Colonic mucosa (tissue), 4 donors: Measurements from ENCODE around the gene DZANK1. TPM values are rescaled to one million over a fixed set of nuclear protein-coding genes. Genes with fewer than 3 reads are reported as not detected.
A peak's percentile ranks its signal among the peaks of the same experiment; 100 is the strongest.

Experiments used
- DNase-seq: peaks from one replicate; pipeline ENCODE4 v3.0.0-alpha.2; 2020
- H3K27ac ChIP-seq: fragments of 200-600 bp; one replicate; pipeline ENCODE4 v1.8.0; 2021
- H3K27me3 ChIP-seq: fragments of 200-600 bp; one replicate; pipeline ENCODE4 v1.8.0; 2021
- H3K36me3 ChIP-seq: fragments of 200-600 bp; one replicate; pipeline ENCODE4 v1.8.0; 2021
- H3K4me1 ChIP-seq: fragments of 200-600 bp; one replicate; pipeline ENCODE4 v1.8.0; 2021; ENCODE audit warnings: mild to moderate bottlenecking
- H3K4me3 ChIP-seq: fragments of 200-600 bp; one replicate; pipeline ENCODE4 v1.8.0; 2021
- H3K9ac ChIP-seq, 2 donors: one replicate each; pipeline ENCODE4 v1.7.0; 2013; ENCODE audit warnings: control low read depth in 2 of 2, low read depth in 2 of 2, low read length in 2 of 2
- H3K9me3 ChIP-seq: fragments of 200-600 bp; one replicate; pipeline ENCODE4 v1.8.0; 2021
- intact Hi-C: fragments of 100-400 bp; cut with DNase I; formaldehyde crosslinking; loops from one replicate; pipeline ENCODE4 v1.14.1; 2022
- total RNA-seq, 2 donors: library from RNA; stranded (reverse); fragmentation: NEBNext Ultra II Directional in 1 of 2; extraction: Animal tissue kit (Norgen Biotek cat#: 25700) in 1 of 2; gene quantifications; one replicate each; pipeline ENCODE4 v1.2.1, GENCODE V29; 2021
- TF ChIP-seq, protein P1 (sequence below): fragments of 200-600 bp; IDR thresholded peaks from one replicate; pipeline ENCODE4 v1.8.0; 2022; ENCODE audit warnings: antibody characterized with exemption, mild to moderate bottlenecking
- donor health status: healthy.
- donor health status: DM: no; HTN: no; CAD: no.
- donor health status: DM: no; HTN: no; CAD: no.

The DZANK1 gene
- total RNA-seq = 1 to 10 TPM; 1.2 to 1.4 TPM

- intact Hi-C loops = no loop called here
Observed at GRCh38 chr20:18466894-18467730, at the start of gene DZANK1, which contains the start of gene POLR3F. DZANK1 (minus strand) TSS chr20:18467030; CDS start chr20:18465358, 1,672 bp downstream. POLR3F (plus strand) TSS chr20:18467390; CDS start chr20:18467507, 117 bp downstream.

GRCh38 chr20:18515973-18516372, 49.1 kb upstream of the DZANK1 start:
- no peak overlapping the region for H3K4me3 ChIP-seq
- no peak for DNase-seq
- H3K9ac ChIP-seq = no peak overlapping the region
- H3K27me3 ChIP-seq = no peaks in the 10 kb centered on the region
- no peaks in the 10 kb centered on the region for H3K4me1 ChIP-seq
- intact Hi-C loops = no loop called here
- no peaks in the 10 kb centered on the region for H3K9me3 ChIP-seq
- H3K27ac ChIP-seq = no peak overlapping the region
- H3K36me3 ChIP-seq = no peaks in the 10 kb centered on the region
- TF ChIP-seq, protein P1, sequence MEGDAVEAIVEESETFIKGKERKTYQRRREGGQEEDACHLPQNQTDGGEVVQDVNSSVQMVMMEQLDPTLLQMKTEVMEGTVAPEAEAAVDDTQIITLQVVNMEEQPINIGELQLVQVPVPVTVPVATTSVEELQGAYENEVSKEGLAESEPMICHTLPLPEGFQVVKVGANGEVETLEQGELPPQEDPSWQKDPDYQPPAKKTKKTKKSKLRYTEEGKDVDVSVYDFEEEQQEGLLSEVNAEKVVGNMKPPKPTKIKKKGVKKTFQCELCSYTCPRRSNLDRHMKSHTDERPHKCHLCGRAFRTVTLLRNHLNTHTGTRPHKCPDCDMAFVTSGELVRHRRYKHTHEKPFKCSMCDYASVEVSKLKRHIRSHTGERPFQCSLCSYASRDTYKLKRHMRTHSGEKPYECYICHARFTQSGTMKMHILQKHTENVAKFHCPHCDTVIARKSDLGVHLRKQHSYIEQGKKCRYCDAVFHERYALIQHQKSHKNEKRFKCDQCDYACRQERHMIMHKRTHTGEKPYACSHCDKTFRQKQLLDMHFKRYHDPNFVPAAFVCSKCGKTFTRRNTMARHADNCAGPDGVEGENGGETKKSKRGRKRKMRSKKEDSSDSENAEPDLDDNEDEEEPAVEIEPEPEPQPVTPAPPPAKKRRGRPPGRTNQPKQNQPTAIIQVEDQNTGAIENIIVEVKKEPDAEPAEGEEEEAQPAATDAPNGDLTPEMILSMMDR = no peak

More at GRCh38 chr20:18466894-18467730, at the start of gene DZANK1, which contains the start of gene POLR3F:
- no peaks in the 10 kb centered on the region for H3K36me3 ChIP-seq
- peak; percentile 98 for DNase-seq
- H3K4me1 ChIP-seq = peaks cover 11% of the 10 kb centered on the region
- TF ChIP-seq, protein P1 = no peak
- H3K27me3 ChIP-seq = no peaks in the 10 kb centered on the region
- no peaks in the 10 kb centered on the region for H3K9me3 ChIP-seq
- H3K4me3 ChIP-seq = peak within 1 kb of the TSS; percentile 96
- peak within 1 kb of the TSS; percentile 85 to 90 for H3K9ac ChIP-seq
- H3K27ac ChIP-seq = peak within 1 kb of the TSS; percentile 74

GRCh38 chr20:18514127-18514526, 47.3 kb upstream of the DZANK1 start:
- no peak overlapping the region for H3K9ac ChIP-seq
- no peak for DNase-seq
- no peaks in the 10 kb centered on the region for H3K36me3 ChIP-seq
- TF ChIP-seq, protein P1 = no peak
- no peaks in the 10 kb centered on the region for H3K9me3 ChIP-seq
- intact Hi-C loops = no loop called here
- H3K4me1 ChIP-seq = peaks cover under 1% of the 10 kb centered on the region
- H3K27ac ChIP-seq = no peak overlapping the region
- no peak overlapping the region for H3K4me3 ChIP-seq
- no peaks in the 10 kb centered on the region for H3K27me3 ChIP-seq

- TF ChIP-seq, protein P1 = no peak
- Histone ChIP-seq H3K4me1 (peaks cover 5% of the 10 kb centered on the region), H3K4me3 (no peak overlapping the region), H3K27ac (no peak overlapping the region), H3K36me3 (no peaks in the 10 kb centered on the region), H3K9ac (no peak overlapping the region), H3K9me3 (no peaks in the 10 kb centered on the region), H3K27me3 (no peaks in the 10 kb centered on the region)
- DNase-seq = no peak
- intact Hi-C loops = no loop called here
Observed at GRCh38 chr20:18513208-18513607, 46.4 kb upstream of the DZANK1 start.

DNA sequence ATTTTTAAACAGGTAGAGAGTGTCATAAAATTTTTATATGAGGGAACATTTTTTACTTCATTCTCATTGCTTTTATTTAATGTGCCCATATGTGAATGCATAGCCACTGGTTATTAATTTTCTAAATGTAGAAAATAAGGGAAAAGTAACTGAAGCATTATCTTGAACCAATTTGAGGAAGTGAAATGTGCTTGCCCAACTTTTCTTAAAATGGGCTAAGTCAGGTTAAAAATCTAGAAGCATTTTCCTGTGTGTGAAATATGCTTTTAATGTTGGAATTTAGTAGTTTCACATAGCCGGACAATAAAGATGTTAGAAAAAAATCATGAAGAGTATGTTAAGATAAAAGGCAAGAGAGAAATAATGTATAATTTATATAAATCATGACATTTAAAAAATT, 44.7 kb upstream of the DZANK1 start:
- intact Hi-C loops = no loop called here
- Histone ChIP-seq H3K36me3 (no peaks in the 10 kb centered on the region), H3K9ac (no peak overlapping the region), H3K4me1 (peaks cover 5% of the 10 kb centered on the region), H3K27me3 (no peaks in the 10 kb centered on the region), H3K27ac (no peak overlapping the region), H3K9me3 (no peaks in the 10 kb centered on the region), H3K4me3 (no peak overlapping the region)
- no peak for DNase-seq
- TF ChIP-seq, protein P1 = no peak
